Stimulated activated CD8-positive, alpha-beta memory T cell treated with anti-CD3 and anti-CD28 coated beads, Interleukin-4, amount 100 ng/mL, for 4 hours (primary cell): ENCODE results near the gene FOLR2.

Experiments used
- DNase-seq, 2 donors: peaks; one replicate each; pipeline ENCODE4 v3.0.0-alpha.2; 2020; ENCODE audit warnings: low read depth in 2 of 2, low spot score in 1 of 2

The FOLR2 gene

DNA sequence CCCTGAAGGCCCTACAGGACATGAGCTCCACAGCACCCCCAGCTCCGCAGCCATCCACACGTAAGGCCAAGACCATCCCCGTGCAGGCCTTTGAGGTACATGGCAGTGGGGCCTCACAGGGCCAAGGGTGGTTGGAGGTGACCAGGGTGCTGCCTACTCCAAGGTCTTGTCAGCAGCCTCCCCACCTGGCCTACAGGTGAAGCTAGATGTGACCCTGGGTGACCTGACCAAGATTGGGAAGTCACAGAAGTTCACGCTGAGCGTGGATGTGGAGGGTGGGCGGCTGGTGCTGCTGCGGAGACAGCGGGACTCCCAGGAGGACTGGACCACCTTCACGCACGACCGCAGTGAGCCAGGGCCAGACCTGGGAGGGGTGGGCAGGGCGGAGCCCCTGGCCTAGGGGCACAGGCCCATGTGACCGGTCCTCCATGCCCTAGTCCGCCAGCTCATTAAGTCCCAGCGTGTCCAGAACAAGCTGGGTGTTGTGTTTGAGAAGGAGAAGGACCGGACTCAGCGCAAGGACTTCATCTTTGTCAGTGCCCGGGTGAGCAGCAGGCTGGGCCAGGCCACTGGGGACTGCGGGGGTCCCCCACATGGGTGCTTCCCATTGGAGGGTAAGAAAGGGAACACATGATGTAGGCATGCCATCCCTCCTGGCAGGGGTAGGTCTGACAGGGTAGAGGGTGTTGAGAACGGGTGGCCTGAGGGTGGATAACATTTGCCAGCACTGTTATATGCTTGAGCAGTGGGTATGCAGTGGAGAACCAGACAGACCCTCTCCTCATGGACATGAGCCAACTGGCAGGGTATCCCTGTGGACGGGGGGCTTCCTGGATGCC lies 13.6 kb downstream of the FOLR2 start:
- no peak for DNase-seq

DNA sequence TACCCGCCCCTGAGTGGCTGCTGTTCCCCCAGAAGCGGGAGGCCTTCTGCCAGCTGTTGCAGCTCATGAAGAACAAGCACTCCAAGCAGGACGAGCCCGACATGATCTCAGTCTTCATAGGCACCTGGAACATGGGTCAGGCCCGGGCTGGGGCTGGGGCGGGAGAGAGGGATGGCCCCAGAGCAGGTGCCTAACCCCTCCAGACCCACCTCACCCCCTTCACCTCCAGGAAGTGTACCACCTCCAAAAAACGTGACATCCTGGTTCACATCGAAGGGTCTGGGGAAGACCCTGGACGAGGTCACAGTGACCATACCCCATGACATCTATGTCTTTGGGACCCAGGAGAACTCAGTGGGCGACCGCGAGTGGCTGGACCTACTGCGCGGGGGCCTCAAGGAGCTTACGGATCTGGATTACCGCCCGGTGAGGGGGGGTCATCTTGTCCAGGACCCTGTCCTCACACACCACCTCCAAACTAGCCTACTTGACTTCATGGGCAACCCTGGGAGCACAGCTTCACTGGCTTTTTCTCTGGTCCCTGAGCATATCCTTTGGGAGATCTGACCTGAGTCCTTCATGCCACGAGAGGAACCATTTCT lies 14.3 kb downstream of the FOLR2 start:
- DNase-seq: no peak

DNA sequence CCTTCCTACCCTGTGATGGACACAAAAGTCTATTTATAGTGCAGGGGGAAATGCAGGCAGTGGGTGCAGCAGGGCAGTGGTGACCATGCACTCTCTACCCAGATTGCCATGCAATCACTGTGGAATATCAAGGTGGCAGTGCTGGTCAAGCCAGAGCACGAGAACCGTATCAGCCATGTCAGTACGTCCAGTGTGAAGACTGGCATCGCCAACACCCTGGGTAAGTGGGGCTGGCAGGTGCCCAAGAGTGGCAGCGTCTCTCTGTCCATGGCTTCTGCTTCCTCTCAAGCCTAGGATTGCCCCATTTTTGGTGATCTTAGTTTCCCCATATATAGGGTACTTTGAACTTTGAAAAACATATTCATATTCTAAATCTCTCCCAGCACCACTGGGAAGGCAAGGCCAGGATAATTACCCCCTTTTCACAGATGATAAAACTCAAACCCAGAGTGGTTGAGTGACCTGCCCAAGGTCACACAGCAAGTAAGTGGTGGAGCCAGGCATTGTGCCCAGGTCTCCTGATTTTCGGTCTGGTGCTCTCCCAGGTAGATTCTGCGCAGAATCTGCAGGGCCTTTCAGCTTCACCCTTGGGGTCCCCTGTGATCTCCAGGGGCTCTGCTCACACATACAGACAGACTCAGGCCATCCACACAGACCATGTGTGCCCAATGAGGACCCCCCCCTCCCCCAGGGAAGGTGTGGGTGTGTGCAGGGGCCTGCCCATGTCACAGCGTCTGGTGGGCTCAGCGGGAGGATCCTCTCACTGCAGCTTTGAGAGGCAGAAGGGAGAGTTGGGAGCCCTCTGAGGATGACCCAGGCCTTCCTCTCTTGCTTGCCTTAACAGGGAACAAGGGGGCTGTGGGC lies 15.0 kb downstream of the FOLR2 start:
- DNase-seq: no peak

DNA sequence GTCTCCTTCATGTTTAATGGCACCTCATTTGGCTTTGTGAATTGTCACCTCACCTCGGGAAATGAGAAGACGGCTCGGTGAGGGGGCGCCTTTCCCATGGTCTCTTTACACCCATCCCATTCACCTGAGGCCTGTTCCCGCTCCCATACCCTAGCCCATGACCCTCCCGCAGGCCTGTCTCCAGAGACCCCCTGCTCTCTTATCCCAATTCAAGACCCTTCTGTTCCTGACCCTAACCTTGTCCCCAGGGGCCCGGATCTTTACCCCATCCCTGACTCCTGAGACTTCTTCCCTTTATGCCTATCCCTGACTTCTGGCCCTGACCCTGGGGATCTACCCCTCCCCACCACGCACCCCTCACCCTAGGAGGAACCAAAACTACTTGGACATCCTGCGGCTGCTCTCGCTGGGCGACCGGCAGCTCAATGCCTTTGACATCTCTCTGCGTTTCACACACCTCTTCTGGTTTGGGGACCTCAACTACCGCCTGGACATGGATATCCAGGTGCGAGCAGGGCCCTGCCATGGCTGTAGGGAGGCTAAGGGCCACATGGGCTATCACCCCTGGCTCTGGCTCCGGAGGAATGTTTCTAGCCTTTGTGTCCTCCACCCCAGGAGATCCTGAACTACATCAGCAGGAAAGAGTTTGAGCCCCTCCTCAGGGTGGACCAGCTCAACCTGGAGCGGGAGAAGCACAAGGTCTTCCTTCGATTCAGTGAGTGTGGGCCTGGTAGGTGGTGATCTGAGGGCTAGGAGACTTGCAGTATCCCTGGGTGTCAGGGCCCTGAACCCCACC lies 15.9 kb downstream of the FOLR2 start:
- no peak for DNase-seq

DNA sequence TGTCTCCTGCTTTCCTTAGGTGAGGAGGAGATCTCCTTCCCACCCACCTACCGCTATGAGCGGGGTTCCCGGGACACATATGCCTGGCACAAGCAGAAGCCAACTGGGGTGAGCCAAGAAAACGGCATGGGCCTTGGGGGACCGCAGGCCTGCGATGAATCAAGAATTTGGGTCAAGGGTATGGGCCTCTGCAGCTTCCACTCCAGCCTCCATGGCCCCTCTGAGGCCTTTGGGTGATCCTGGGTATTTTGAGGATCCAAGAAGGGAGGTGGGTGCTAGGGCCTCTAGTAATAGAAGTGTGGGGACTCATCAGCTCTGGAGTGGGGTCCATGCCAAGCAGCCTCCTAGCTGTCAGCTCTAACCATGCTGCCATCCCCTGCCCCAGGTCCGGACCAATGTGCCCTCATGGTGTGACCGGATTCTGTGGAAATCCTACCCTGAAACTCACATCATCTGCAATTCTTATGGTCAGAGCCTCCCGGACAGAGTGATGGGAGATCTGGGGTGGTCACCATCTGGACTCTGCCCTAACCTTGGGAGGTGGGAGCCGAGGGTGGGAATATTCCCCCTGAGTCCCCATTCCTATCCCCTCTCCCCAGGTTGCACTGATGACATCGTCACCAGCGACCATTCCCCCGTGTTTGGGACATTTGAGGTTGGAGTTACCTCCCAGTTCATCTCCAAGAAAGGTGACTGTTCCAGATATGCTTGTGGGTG lies 16.6 kb downstream of the FOLR2 start:
- DNase-seq: no peak

DNA sequence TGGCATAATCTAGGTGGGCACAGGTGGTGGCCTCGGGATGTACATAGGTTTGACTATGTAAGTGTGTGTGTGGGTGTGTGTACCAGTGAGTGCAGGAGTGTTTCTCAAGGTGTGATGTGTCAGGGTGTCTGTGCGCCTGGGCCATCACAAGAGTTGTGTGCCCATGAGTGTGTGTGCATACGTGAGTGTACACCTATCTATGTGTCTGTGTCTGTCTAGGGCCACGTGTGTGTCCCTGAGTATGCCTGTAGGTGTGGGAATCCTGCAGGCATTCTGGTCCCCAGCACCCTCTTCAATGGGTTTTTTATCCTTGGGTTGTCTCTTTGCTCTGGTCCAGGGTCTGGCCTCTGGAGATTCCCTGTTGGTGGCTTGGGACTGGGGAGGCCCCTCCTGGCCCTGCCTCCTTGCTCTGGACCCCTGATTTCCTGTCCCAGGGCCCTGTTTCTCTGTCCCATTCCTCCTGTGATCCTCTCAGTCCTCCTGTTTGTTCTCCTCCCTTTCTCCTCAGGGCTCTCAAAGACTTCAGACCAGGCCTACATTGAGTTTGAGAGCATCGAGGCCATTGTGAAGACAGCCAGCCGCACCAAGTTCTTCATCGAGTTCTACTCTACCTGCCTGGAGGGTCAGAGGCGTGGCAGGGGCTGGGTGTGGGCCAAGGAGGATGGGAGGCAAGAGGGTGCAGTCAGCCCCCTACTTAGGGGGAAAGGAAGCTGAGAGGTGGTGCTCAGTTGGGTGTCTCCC lies 17.3 kb downstream of the FOLR2 start:
- no peak for DNase-seq

DNA sequence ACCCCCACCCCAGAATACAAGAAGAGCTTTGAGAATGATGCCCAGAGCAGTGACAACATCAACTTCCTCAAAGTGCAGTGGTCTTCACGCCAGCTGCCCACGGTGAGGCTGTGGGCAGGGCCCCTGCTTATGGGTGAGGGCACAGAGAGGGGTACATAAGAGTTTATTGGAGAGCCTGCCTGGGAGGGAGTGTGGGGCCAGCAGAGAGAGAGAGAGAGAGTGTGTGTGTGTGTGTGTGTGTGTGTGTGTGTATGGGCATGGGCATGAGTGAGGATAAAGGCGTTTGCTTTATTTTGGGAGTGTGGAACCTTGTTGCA lies 17.9 kb downstream of the FOLR2 start:
- DNase-seq: no peak

DNA sequence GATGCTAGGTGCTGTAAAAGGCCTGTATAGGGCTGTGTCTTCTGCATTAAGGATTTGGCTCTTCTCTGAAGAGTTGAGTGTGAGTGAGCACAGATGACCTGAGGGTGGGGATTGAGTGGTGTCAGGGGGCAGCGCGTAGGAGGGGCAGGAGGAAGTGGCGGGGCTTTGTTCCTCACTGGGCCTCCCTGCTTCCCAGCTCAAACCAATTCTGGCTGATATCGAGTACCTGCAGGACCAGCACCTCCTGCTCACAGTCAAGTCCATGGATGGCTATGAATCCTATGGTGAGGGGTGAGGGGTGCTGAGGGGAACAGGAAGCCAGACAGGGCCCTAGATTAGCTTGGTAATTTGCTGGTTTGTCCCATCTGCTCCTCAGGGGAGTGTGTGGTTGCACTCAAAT lies 18.3 kb downstream of the FOLR2 start:
- DNase-seq: no peak

DNA sequence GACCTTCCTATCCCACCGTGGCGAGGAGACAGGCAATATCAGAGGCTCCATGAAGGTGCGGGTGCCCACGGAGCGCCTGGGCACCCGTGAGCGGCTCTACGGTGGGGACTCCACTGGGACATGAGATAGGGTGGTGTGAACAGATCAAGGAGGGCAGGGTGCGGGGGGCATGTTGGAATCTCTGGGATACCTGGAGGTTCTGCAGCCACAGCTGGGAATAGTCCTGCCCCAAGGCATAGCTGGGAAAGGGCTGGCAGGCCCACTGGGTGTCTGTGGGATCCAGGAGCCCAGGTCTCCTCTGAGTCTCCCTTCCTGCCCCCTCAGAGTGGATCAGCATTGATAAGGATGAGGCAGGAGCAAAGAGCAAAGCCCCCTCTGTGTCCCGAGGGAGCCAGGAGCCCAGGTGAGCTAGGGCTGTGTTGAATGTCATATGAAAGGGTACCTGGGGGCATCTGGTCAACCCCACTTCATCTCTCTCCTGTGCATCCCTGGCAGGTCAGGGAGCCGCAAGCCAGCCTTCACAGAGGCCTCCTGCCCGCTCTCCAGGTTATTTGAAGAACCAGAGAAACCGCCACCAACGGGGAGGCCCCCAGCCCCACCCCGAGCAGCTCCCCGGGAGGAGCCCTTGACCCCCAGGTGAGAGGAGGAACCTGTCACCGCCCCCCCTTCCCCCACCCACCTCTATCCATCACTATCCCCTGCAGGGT lies 18.9 kb downstream of the FOLR2 start:
- no peak for DNase-seq

DNA sequence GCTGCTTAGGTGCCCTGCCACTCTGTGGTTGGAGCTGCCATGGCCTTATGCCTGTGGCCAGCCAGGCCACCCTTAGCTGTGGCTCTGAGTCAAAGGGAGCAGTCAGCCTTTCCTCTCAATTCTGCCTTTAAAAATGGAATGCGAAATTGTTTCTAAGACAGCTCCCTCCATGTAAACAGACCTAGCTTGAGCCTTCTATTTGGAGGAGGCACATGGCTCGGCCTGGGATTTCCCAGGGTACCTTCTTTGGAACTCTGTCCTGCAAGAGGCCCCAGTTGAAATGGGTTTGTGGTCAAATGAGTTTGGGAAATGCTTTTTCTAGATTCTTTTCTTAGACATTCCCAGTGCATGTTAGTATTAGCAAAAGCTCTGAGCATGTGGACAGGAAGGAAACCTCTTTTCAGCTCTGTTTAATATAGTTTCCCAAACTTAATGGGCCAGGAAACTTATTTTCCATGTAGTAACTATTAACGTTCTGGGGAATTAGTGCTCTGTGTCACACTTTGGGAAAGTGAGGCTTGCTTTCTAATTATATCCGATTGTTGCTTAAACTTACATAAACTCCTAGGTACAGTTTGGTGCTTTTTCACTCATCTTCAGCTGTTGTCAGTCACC lies 19.6 kb downstream of the FOLR2 start:
- DNase-seq: no peak

DNA sequence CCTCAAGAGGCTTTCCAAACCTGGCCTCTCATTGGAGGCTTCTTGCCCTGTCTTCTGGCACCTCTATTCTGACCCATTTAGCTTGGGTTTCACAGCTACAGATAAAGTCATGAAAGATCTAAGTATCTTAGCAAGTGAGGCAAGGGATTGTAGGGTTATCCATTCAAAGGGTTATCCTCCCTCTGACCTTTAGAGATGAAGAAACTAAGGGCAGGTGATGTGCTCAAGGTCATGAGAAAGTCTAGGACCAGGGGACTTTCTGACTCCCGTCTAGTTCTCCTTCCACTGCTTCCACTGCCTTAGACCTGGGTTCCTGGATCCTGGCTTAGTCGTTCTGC lies 20.1 kb downstream of the FOLR2 start:
- DNase-seq: no peak

DNA sequence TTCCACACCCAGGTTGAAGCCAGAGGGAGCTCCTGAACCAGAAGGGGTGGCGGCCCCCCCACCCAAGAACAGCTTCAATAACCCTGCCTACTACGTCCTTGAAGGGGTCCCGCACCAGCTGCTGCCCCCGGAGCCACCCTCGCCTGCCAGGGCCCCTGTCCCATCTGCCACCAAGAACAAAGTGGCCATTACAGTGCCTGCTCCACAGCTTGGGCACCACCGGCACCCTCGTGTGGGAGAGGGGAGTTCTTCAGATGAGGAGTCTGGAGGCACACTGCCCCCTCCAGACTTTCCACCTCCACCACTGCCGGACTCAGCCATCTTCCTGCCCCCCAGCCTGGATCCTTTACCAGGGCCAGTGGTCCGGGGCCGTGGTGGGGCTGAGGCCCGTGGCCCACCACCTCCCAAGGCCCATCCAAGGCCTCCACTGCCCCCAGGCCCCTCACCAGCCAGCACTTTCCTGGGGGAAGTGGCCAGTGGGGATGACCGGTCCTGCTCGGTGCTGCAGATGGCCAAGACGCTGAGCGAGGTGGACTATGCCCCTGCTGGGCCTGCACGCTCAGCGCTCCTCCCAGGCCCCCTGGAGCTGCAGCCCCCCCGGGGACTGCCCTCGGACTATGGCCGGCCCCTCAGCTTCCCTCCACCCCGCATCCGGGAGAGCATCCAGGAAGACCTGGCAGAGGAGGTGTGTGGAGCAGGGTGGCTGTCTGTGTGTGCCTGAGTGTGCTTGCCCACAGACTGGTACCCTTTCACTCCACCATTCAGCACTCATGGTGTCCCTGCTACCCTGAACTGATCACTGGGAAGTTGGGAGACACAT lies 20.7 kb downstream of the FOLR2 start:
- no peak for DNase-seq

DNA sequence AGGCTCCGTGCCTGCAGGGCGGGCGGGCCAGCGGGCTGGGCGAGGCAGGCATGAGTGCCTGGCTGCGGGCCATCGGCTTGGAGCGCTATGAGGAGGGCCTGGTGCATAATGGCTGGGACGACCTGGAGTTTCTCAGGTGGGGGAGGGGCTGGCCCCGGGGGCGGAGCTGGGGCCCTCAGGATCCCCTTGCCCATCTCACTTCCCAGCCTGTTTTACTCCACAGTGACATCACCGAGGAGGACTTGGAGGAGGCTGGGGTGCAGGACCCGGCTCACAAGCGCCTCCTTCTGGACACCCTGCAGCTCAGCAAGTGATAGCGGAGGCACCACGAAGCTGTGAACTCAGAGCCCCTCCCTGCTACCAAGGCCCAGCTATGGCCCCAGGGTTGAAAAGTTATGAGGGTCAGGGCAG lies 21.5 kb downstream of the FOLR2 start:
- DNase-seq: no peak

DNA sequence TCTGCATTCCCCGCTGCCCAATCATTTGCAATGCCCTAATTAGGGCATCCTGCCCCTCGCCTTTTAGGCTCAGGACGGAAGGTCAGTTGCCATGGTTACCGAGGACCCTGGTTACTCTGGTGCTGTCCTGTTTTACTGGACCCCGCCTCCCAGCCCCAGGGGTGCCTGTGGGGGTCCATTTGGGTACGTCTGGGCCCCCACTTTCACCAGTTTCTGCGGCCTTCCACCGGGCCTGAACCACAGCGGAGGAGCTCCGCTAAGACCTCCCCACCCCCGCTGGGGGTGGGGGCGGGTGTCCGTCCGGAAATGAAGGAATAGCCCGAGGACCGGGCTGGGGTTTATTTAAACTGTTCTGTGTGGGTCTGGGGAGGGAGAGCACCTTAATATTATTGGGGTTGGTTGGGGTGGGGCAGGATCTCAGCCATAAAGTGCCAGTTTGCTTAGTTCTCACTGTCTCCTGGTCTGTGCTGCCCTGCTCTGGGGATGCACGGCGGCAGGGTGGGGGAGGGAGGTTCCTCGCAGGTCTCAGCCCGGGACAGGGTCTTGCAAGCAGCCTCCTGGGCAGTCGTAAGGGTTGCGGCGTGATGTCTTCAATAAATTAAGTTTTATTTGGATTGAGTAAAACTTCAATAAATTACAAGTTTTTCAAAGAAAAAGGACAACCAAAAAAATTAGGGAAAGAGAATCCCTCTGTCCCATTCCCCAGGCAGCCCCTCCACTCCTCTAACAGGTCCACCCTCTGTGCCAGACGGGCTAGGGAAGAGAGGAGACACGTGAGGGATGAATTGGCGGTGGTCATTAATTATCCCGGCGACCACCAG lies 22.1 kb downstream of the FOLR2 start:
- DNase-seq: no peak

DNA sequence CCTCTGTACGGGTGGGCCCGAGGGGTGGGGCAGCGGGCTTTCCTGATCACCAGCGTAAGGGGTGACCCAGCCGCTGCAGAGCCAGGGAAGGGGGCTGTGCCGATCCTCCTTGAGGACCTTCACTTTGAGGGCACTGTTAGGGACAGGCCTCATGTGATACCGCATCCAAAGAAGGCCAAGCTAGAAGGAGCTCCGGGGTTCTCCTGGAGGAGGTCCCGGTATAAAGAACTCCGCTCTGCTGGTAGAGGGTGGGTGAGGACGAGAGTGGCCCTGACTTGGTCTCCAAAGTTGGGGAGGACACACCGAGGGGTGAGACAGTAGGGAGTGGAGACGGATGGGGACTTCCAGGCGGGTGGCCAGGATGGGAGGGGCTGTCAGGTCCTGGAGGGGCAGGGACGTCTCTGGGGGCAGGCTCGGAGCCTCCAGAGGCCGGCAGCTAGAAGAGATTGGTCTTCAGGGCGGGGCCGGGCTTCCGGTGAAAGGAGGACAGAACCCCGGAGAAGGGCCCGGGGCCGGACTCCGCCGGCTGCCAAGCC lies 22.8 kb downstream of the FOLR2 start:
- DNase-seq: no peak

DNA sequence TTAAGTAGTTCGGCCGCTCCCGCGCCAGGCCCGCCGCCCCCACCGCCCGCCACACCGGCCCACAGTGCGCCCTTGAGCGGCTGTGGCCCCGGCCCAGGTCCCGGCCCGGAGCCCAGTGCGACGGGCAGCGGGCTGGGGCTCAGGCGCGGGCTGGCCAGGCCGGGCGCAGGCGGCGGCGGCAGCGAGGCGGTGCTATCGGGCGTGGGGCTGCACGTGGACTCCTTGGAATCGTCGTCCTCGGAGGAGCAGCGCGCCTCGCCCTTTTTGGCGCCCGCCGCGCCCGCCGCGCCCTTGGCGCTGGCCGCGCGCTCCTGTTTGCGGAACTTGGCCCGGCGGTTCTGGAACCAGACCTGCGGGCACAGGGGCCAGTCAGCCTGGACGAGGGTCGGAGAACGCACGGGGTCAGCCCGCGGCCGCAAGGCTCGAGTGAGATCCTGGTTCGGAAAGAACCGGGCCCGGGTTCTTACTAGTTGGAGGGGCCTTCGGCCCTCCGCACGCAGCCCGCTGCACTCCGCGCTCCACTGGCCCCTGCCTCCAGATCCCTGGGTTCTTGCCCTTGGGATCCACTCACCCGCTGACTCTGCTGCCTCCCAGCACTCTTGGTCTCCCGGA lies 23.4 kb downstream of the FOLR2 start:
- DNase-seq: no peak
